HG03442 (cell line): ENCODE results near the gene APPBP2.
"Not testable (repeated sequence)": the region's sequence is repeated elsewhere in the genome, so short reads cannot be mapped to it uniquely, and the experiment has no call there.

ENCODE experiments used
- ATAC-seq: cut with Tn5 transposase; IDR thresholded peaks from one replicate; pipeline ENCODE4 v1.9.1; 2021; ENCODE audit warnings: mild to moderate bottlenecking, moderate library complexity; ENCODE audit not compliant: unreplicated experiment

The APPBP2 gene

DNA sequence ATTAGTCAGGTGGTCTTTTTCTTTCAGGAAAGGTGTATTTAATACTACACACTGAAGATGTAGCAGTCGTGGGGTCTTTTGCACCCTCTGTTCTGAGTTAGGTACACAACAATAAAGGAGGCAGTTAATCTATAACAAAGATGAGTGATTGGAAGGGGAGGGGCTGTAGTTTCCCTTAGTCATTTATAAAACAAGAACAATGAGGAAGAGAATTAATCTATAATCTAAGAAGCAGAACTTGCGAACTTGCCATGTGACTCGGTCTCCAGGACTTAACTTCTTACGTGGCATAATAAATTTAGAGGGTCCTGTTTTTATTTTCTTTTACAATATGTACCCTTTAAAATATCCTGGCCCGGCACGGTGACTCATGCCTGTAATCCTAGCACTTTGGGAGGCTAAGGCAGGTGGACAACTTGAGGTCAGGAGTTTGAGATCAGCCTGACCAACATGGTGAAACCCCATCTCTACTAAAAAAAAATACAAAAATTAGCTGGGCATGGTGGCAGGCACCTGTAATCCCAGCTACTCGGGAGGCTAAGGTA lies 8.6 kb upstream of the APPBP2 start:
- ATAC-seq = no peak

DNA sequence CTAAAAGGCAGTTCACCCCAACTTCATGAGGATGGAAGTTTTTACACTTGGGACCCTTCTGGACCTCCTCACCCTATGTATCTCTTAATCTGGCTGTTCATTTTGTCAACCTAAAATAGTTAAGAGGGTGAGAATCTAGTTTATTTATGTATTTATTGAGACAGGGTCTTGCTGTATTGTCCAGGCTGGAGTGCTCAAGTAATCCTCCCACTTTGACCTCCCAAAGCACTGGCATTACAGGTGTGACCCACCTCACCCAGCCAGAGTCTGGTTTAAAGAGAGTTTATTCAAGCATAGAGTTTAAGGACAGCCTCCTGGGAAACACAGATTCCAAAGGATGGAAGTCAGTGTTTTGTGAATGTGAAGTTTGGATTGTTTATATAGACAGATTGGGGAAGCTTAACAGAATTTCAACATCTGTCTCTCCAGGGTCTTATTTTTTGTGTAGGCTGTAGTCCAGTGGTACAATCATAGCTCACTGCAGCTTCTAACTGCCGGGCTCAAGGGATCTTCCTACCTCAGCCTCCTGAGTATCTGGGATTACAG lies 8.0 kb upstream of the APPBP2 start:
- ATAC-seq = no peak

DNA sequence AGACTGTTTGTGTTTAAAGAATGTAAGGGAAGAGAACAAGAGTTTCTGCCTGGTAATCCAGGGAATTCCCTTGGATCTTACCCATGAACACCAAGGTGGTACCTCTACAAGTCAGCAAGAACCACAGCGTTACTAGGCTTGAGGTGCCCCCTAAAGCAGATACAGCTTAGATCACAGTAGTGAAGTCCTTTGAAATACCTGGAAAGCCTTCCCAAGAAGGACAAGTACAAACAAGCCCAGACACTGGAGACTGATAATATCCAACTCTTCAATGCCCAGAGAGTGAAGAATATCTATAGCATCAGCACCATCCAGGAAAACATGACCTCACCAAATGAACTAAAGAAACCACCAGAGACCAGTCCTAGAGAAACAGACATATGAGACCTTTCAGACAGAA lies 3.8 kb upstream of the APPBP2 start:
- ATAC-seq = no peak

DNA sequence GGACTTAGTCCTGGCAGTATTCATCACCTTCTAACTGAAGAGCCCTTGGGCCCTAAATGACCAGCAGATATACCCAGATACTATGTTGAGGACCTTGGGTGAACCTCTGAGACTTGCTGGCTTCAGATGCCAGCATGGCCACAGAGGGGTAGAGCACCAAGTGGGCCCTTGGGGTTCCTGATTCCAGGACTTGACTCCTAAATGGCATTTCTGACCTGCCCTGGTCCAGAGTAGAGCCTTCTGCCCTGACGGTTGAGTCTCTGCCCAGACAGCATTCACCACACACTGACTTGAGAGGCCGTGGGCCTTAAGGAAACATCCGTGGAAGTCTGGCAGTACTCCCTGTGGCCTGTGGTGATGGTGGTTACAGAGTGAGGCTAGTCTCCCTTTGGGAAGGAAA lies 2.8 kb upstream of the APPBP2 start:
- no peak for ATAC-seq

DNA sequence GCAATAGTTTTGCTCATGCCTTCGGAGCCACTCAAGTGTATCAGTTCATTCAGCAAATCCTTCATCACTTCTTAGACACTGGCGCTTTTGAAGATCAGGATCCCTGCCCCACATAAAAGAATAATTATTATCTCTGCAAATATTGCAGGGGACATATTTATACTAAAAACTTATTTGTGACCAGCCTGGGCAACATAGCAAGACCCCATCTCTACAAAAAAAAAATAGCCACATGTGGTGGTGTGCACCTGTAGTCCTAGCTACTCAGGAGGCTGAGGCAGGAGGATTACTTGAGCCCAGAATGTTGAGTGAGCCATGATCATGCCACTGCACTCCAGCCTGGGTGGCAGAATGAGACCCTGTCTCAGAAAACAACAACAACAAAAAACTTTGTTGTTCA lies 1.7 kb upstream of the APPBP2 start:
- ATAC-seq = no peak

GRCh38 chr17:60526726-60527125 lies 684 bp upstream of the APPBP2 start:
- ATAC-seq = no peak

DNA sequence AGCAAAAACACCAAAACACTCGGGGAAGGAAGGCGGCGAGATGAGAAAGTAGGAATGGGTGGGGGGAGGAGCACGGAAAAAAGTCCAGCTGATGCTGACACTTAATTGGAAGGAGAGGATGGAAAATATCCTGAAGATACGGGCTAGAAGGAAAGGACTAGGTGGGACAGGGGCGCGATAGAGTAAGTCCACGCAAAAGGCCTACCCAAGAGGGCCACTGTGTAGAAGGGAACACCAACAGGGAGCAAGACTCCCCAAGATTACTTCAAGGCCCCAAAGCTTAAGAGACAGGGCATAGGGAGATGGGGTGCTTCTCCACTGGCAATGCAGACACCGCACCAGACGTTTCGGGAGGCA lies 736 bp downstream of the APPBP2 start:
- no peak for ATAC-seq

- no peak for ATAC-seq
Measured at GRCh38 chr17:60524463-60525327, 1.3 kb downstream of the APPBP2 start.

DNA sequence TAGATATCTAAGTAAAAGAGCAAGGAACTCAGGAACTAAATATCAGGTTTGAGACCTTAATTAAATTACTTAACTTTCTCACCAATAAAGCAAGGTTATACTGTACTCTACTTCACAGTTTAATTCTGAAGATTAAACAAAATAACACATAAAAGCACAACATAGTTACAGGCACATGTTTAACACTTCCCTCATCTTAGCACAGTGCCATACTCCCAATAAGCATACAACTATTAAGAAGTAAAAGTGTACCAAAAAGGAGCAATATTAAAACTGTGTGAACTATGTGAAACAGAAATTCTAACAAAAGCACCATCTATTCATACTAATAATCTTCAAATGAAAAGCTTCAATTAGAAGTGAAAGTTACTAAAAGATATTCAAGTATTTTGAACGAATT lies 2.2 kb downstream of the APPBP2 start:
- no peak for ATAC-seq

GRCh38 chr17:60522889-60523626 lies 3.0 kb downstream of the APPBP2 start:
- no peak for ATAC-seq

DNA sequence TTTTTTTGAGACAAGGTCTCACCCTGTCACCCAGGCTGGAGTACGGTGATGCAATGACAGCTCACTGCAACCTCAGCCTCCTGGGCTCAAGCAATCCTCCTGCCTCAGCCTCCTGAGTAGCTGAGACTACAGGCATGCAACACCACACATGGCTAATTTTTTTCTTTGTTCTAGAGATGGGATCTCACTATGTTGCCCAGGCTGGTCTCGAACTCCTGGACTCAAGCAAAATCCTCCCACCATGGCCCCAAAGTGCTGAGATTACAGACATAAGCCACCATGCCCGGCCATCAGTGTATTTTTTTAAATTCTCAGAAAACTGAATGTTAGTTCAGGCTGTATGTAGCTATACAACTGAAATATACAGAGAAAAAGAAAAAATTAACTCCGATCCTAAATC lies 6.2 kb downstream of the APPBP2 start:
- ATAC-seq = no peak

GRCh38 chr17:60515683-60516082 lies 10.4 kb downstream of the APPBP2 start:
- not testable (repeated sequence) for ATAC-seq

DNA sequence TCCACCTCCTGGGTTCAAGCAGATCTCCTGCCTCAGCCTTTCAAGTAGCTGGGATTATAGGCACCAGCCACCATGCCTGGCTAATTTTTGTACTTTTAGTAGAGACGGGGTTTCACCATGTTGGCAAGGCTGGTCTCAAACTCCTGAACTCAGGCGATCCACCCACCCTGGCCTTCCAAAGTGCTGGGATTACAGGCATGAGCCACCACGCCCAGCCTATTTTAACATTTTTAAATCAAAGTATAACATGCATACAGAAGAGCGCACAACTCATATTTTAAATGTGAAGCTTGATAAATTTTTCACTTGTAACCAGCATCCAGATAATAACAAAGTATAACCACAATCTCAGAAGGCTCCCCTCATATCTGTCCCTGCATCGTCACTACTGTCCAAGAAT lies 10.8 kb downstream of the APPBP2 start:
- ATAC-seq = not testable (repeated sequence)

DNA sequence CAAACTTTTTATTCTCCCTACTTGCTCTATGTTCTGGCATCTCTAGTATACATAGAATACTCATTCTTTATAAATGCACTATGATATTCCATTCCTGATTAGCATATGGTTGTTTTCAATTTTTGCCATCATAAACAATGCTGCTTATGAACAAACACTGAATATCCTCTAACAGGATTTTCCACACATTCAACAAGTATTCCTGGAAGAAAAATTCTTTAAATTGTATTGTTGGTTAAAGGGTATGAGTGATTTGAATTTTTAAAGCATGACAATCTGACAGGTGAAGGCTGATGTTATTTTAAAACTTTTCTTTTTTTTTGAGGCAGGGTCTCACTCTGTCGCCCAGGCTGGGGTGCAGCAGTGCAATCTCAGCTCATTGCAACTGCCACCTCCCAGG lies 11.5 kb downstream of the APPBP2 start:
- no peak for ATAC-seq

GRCh38 chr17:60514053-60514452 lies 12.0 kb downstream of the APPBP2 start:
- ATAC-seq = no peak

DNA sequence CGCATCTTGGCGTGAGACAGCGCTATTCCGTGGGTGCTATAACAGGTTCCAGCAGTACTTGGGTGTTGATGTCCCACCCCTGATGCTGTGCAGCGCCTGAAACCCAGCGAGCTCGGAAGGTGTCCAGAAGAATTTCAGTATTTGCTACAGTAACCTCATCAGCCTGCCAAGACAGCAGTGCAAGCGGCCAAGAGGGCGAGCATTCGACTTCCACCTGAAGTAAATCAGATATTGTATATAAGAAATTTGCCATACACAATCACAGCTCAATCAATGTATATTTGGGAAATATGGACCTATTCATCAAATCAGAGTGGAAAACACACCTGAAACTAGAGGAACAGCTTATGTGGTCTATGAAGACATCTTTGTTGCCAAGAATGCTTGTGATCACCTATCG lies 13.0 kb downstream of the APPBP2 start:
- ATAC-seq = no peak

DNA sequence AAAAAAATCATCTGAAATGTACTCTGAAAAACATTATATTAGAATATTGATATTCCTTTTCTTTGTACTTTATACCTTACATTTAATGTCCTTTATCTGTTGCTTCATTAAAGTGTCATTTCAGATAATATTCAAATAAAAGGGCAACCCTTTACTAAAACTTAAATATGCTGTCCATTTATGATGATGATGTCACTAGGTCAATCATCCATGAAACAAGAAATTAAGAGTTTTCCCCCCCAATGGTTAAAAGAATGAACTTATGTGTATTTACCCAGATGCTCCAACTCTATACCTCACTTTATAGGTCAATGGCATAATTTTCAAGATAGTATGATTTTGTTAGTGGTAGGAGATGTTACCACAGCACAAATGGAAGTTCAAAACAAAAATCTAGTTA lies 15.3 kb downstream of the APPBP2 start:
- no peak for ATAC-seq

- no peak for ATAC-seq
Measured at GRCh38 chr17:60510031-60510430, 16.0 kb downstream of the APPBP2 start.

DNA sequence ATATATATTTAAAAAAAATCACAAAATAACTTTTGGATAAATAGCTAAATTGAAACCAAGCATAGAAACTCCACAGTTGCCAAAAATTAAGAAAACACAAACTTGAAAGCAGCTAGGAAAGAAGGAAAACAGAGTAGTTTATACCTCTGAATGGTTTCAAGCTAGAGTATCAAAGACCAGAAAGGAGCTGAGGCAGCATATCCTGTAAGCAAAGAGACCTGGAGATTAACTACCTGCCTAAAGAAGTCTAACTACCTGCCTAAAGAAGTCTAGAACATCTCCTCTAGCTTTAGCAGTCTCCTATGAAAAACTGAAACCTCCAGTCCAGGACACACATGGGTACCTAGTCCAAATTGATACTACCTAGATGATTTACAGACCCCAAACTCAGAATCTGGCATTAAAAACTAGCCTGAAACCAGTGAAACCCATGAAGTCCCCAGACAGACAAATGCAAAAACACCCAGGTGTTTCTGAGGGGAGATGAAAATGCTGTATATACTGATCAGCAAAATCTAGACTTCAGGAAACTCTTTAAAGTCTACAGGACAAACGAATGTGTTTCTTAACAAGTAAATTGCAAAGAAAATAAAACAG lies 17.6 kb downstream of the APPBP2 start:
- ATAC-seq = no peak

DNA sequence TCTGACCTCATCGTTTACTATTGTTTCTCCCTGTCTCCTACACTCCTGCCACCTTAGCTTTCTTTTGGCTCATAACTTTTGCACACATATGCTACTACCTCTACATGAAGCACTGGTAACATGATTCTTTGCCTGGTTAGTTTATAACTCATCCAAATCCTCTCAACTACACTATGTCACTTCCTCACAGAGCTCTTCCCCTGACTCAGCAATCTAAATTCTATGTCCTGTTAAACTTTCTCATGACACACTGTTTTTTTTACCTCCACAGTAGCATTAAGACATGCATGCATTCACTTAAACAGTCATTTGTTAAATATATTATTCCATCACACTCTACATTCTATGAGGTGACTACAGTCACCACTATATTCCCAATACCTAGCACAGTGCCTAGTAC lies 19.7 kb downstream of the APPBP2 start:
- no peak for ATAC-seq

- no peak for ATAC-seq
Measured at GRCh38 chr17:60502145-60502544, 23.9 kb downstream of the APPBP2 start.
